HCT116 (cell line): ENCODE data around the gene PSPC1. TPM values are rescaled to one million over a fixed set of nuclear protein-coding genes. Genes with fewer than 3 reads are reported as not detected.

Experiments
- ATAC-seq: fragments of 200-7000 bp; cut with Tn5 transposase; 2 replicates; pipeline ENCODE4 v1.9.1; 2020; ENCODE audit warnings: mild to moderate bottlenecking, moderate library complexity
- BruUV-seq: library from RNA; stranded (reverse); fragments of 400-500 nt; replicated peaks from 2 replicates; lab custom pipeline; 2021; lab: Mats Ljungman, UMichigan
- CTCF ChIA-PET: fragments of 300-600 bp; sonication (Branson Sonifier 250); formaldehyde crosslinking; loops from one replicate; lab custom pipeline; 2021; ENCODE audit warnings: antibody characterized with exemption; lab: Charles Lee
- POLR2A ChIA-PET: fragments of 300-600, 350-600 bp; sonication (Branson Sonifier 250); formaldehyde crosslinking; loops from one replicate; lab custom pipeline; 2021; ENCODE audit warnings: antibody characterized with exemption; lab: Charles Lee
- RAD21 ChIA-PET, 2 experiments: fragments of 300-600 bp; sonication (Branson Sonifier 250); formaldehyde crosslinking; loops; one replicate each; lab custom pipeline; 2023; ENCODE audit warnings: low total read pairs in 2 of 2; ENCODE audit not compliant: uncharacterized antibody in 2 of 2, unreplicated experiment in 2 of 2, low non-redundant PET in 1 of 2; lab: Charles Lee
- DNase-seq: peaks from one replicate; pipeline ENCODE4 v3.0.0-alpha.2; 2010; ENCODE audit warnings: low read depth, low spot score
- H2AFZ ChIP-seq: fragments of 200-600 bp; shearing (Covaris generic), sonication (generic); 2 replicates; pipeline ENCODE4 v1.6.1; 2017; ENCODE audit warnings: low read depth, mixed run types, mixed read lengths, antibody characterized with exemption, low read length; ENCODE audit not compliant: poor library complexity, severe bottlenecking
- H3K27ac ChIP-seq: 2 replicates; pipeline ENCODE4 v1.5.1; 2012; ENCODE audit warnings: low read depth, low read length
- H3K27me3 ChIP-seq: fragments of 200-600 bp; sonication (generic); 2 replicates; pipeline ENCODE4 v1.6.1; 2016; ENCODE audit warnings: mixed run types, low read length, mixed read lengths; ENCODE audit not compliant: insufficient read depth
- H3K36me3 ChIP-seq, 2 experiments: fragments of 200-500 bp in 1 of 2; fragments of 200-600 bp in 1 of 2; sonication (Bioruptor generic) in 1 of 2; sonication (generic) in 1 of 2; 2 replicates each; pipeline versions ENCODE4 v1.5.1 to v1.6.1; 2014 to 2016; ENCODE audit warnings: low read length in 2 of 2, inconsistent platforms in 1 of 2, mixed read lengths in 1 of 2, mixed run types in 1 of 2; ENCODE audit not compliant: insufficient read depth in 2 of 2, control insufficient read depth in 1 of 2
- H3K4me1 ChIP-seq, 2 experiments: fragments of 200-600 bp in 1 of 2; sonication (generic) in 1 of 2; 2 replicates each; pipeline versions ENCODE4 v1.5.1 to v1.6.1; 2012 to 2017; ENCODE audit warnings: low read length in 2 of 2, inconsistent platforms in 1 of 2, mild to moderate bottlenecking in 1 of 2, mixed read lengths in 1 of 2, mixed run types in 1 of 2, moderate library complexity in 1 of 2; ENCODE audit not compliant: insufficient read depth in 2 of 2, control insufficient read depth in 1 of 2
- H3K4me2 ChIP-seq: fragments of 200-600 bp; sonication (generic); 2 replicates; pipeline ENCODE4 v1.6.1; 2017; ENCODE audit warnings: mixed run types, low read length, mixed read lengths
- H3K4me3 ChIP-seq, 2 experiments: fragments of 200-600 bp in 1 of 2; sonication (generic) in 1 of 2; replicated peaks in 1 of 2; 2 replicates each; pipeline ENCODE4 v1.5.1; 2011 to 2016; ENCODE audit warnings: low read length in 2 of 2, control low read depth in 1 of 2, low read depth in 1 of 2, mild to moderate bottlenecking in 1 of 2, mixed read lengths in 1 of 2, mixed run types in 1 of 2
- H3K79me2 ChIP-seq: fragments of 200-600 bp; sonication (generic); 2 replicates; pipeline ENCODE4 v1.6.1; 2017; ENCODE audit warnings: mild to moderate bottlenecking, mixed run types, low read length, moderate library complexity, mixed read lengths; ENCODE audit not compliant: insufficient read depth
- H3K9ac ChIP-seq: fragments of 200-600 bp; sonication (generic); 2 replicates; pipeline ENCODE4 v1.6.1; 2016; ENCODE audit warnings: low read length, mixed read lengths
- H3K9me2 ChIP-seq: fragments of 200-600 bp; sonication (generic), shearing (Covaris generic); 2 replicates; pipeline ENCODE4 v1.6.1; 2017; ENCODE audit warnings: mixed run types, mild to moderate bottlenecking, moderate library complexity; ENCODE audit not compliant: insufficient read depth
- H3K9me3 ChIP-seq, 2 experiments: fragments of 200-500 bp in 1 of 2; fragments of 200-600 bp in 1 of 2; sonication (Bioruptor generic) in 1 of 2; sonication (generic) in 1 of 2; 2 replicates each; pipeline ENCODE4 v1.6.1; 2014 to 2017; ENCODE audit warnings: low read length in 2 of 2, mixed read lengths in 2 of 2, inconsistent platforms in 1 of 2, low read depth in 1 of 2, mild to moderate bottlenecking in 1 of 2, mixed run types in 1 of 2, moderate library complexity in 1 of 2; ENCODE audit not compliant: control insufficient read depth in 1 of 2, insufficient read depth in 1 of 2
- H4K20me1 ChIP-seq: fragments of 200-600 bp; sonication (generic), shearing (Covaris generic); 2 replicates; pipeline ENCODE4 v1.6.1; 2017; ENCODE audit warnings: mixed run types, mild to moderate bottlenecking, moderate library complexity; ENCODE audit not compliant: insufficient read depth
- ATF3 ChIP-seq: IDR thresholded peaks from 2 replicates; pipeline ENCODE4 v1.6.1; 2012
- CEBPB ChIP-seq: IDR thresholded peaks from 2 replicates; pipeline ENCODE4 v1.6.1; 2012; ENCODE audit warnings: low read depth
- CTCF ChIP-seq, 3 experiments: fragments of 200-600 bp in 1 of 3; sonication (generic) in 1 of 3; IDR thresholded peaks in 2 of 3; conservative IDR thresholded peaks in 1 of 3; 2 replicates each; pipeline ENCODE4 v1.5.1; 2012 to 2017; ENCODE audit warnings: low read depth in 2 of 3, low read length in 2 of 3, antibody characterized with exemption in 1 of 3, borderline replicate concordance in 1 of 3, control low read depth in 1 of 3, mild to moderate bottlenecking in 1 of 3, mixed read lengths in 1 of 3, mixed run types in 1 of 3, moderate library complexity in 1 of 3; ENCODE audit not compliant: insufficient read depth in 1 of 3
- EGR1 ChIP-seq: IDR thresholded peaks from 2 replicates; pipeline ENCODE4 v1.6.1; 2012; ENCODE audit warnings: low read depth
- POLR2A ChIP-seq: IDR thresholded peaks from 2 replicates; pipeline ENCODE4 v1.7.0; 2011; ENCODE audit warnings: borderline replicate concordance; ENCODE audit not compliant: insufficient read depth, insufficient read length; ENCODE audit errors: extremely low read depth
- POLR2AphosphoS5 ChIP-seq: IDR thresholded peaks from 2 replicates; pipeline ENCODE4 v1.6.1; 2011; ENCODE audit warnings: mild to moderate bottlenecking, low read depth, low read length, moderate library complexity
- SIN3A ChIP-seq: IDR thresholded peaks from 2 replicates; pipeline ENCODE4 v1.6.1; 2012; ENCODE audit warnings: low read depth
- TCF7L2 ChIP-seq: IDR thresholded peaks from 2 replicates; pipeline ENCODE4 v1.7.0; 2011; ENCODE audit warnings: borderline replicate concordance, inconsistent platforms; ENCODE audit not compliant: insufficient read depth, insufficient read length; ENCODE audit errors: extremely low read depth
- ZBTB33 ChIP-seq: IDR thresholded peaks from 2 replicates; pipeline ENCODE4 v1.6.1; 2011; ENCODE audit warnings: mild to moderate bottlenecking, low read length, moderate library complexity; ENCODE audit not compliant: insufficient replicate concordance; ENCODE audit errors: extremely low read depth
- ZFX ChIP-seq: fragments of 450-650 bp; IDR thresholded peaks from 2 replicates; pipeline ENCODE4 v1.6.1; 2017
- intact Hi-C: fragments of 100-400 bp; cut with micrococcal nuclease; formaldehyde crosslinking; loops from 2 replicates; pipeline ENCODE4 v1.10.0; 2022
- total RNA-seq: library from RNA; stranded (reverse); gene quantifications from one replicate; pipeline ENCODE4 v1.2.1, GENCODE V29; 2021; ENCODE audit not compliant: unreplicated experiment

PSPC1 gene
- total RNA-seq, 1 experiment from 2014 or later = 57.7 TPM

GRCh38 chr13:19791953-19792537 lies 9.3 kb upstream of the PSPC1 start:
- POLR2A ChIA-PET = no interaction called here
- RAD21 ChIA-PET = no interaction called here
- Histone ChIP-seq H2AFZ (no peak overlapping the region), H3K4me1 (peaks cover 19 to 29% of the 10 kb centered on the region in 2 experiments), H3K9me2 (no peaks in the 10 kb centered on the region), H3K9me3 (no peaks in the 10 kb centered on the region), H3K36me3 (no peaks in the 10 kb centered on the region), H3K4me2 (no peak overlapping the region), H3K27ac (no peak overlapping the region), H4K20me1 (no peaks in the 10 kb centered on the region), H3K4me3 (no peak overlapping the region), H3K27me3 (no peaks in the 10 kb centered on the region), H3K9ac (no peak overlapping the region), H3K79me2 (no peaks in the 10 kb centered on the region)
- CTCF ChIA-PET = no interaction called here
- no peak for DNase-seq
- no peak for ATAC-seq
- no TSS peak for BruUV-seq
- intact Hi-C loops = no loop called here
- TF ChIP-seq ZFX (no peak), POLR2AphosphoS5 (no peak), ATF3 (no peak), CTCF (IDR thresholded peaks at IDR 0.05 in 2 of 3, conservative IDR thresholded peaks at IDR 0.05 in 1 of 3; ENCODE audit: borderline replicate concordance in 1 of 3, insufficient read depth in 1 of 3, low read depth in 2 of 3, low read length in 2 of 3) (no peak), SIN3A (no peak), CEBPB (no peak), POLR2A (no peak), EGR1 (no peak), TCF7L2 (no peak), ZBTB33 (no peak)
